IMR-90 (cell line): ENCODE results near the gene C12orf56. TPM values are rescaled to one million over a fixed set of nuclear protein-coding genes. Genes with fewer than 3 reads are reported as not detected.

Experiments
- ATAC-seq: fragments of 200-7000 bp; cut with Tn5 transposase; 2 replicates; pipeline ENCODE4 v1.9.1; 2020; ENCODE audit warnings: low read depth, mild to moderate bottlenecking, moderate library complexity
- BruUV-seq: library from RNA; stranded (reverse); fragments of 400-500 nt; replicated peaks from 2 replicates; lab custom pipeline; 2021; lab: Mats Ljungman, UMichigan
- CTCF ChIA-PET: fragments of 300-600 bp; formaldehyde crosslinking; extraction: SDS; loops from one replicate; lab custom pipeline; 2021; ENCODE audit warnings: antibody characterized with exemption; lab: Yijun Ruan, JAX
- POLR2A ChIA-PET: fragments of 300-600 bp; sonication (Branson Sonifier 250); formaldehyde crosslinking; loops from one replicate; lab custom pipeline; 2022; ENCODE audit warnings: antibody characterized with exemption; ENCODE audit not compliant: unreplicated experiment; lab: Charles Lee
- DNase-seq: peaks from one replicate; pipeline ENCODE4 v3.0.0; 2013
- H2AFZ ChIP-seq: replicated peaks from 2 replicates; pipeline ENCODE3; 2013; ENCODE audit warnings: low read length, mild to moderate bottlenecking; ENCODE audit not compliant: poor library complexity
- H2AK5ac ChIP-seq: 2 replicates; pipeline ENCODE4 v1.6.1; 2013; ENCODE audit warnings: low read depth, low read length, inconsistent platforms
- H2AK9ac ChIP-seq: replicated peaks from 2 replicates; pipeline ENCODE3; 2013; ENCODE audit warnings: mild to moderate bottlenecking, low read depth, low read length, moderate library complexity; ENCODE audit not compliant: poor library complexity
- H2BK120ac ChIP-seq: 2 replicates; pipeline ENCODE4 v1.6.1; 2013; ENCODE audit warnings: low read depth, low read length, inconsistent platforms
- H2BK15ac ChIP-seq: 3 replicates; pipeline ENCODE4 v1.6.1; 2013; ENCODE audit warnings: low read depth, low read length, inconsistent platforms
- H2BK20ac ChIP-seq: 2 replicates; pipeline ENCODE4 v1.6.1; 2013; ENCODE audit warnings: low read depth, mild to moderate bottlenecking, inconsistent platforms, low read length, moderate library complexity
- H2BK5ac ChIP-seq: 2 replicates; pipeline ENCODE4 v1.6.1; 2013; ENCODE audit warnings: mild to moderate bottlenecking, low read depth, low read length, inconsistent platforms; ENCODE audit not compliant: poor library complexity, severe bottlenecking
- H3K14ac ChIP-seq: replicated peaks from 2 replicates; pipeline ENCODE4 v1.6.1; 2013; ENCODE audit warnings: low read depth, low read length, inconsistent platforms
- H3K18ac ChIP-seq: 2 replicates; pipeline ENCODE4 v1.6.1; 2013; ENCODE audit warnings: low read depth, low read length, control low read depth
- H3K23ac ChIP-seq: 2 replicates; pipeline ENCODE4 v1.6.1; 2013; ENCODE audit warnings: low read depth, low read length, inconsistent platforms
- H3K27ac ChIP-seq: 2 replicates; pipeline ENCODE4 v1.5.1; 2013; ENCODE audit warnings: mild to moderate bottlenecking, control low read depth, low read length; ENCODE audit not compliant: insufficient read depth
- H3K27me3 ChIP-seq: 2 replicates; pipeline ENCODE4 v1.6.1; 2013; ENCODE audit warnings: low read length; ENCODE audit not compliant: control insufficient read depth, insufficient read depth
- H3K36me3 ChIP-seq: 2 replicates; pipeline ENCODE4 v1.6.1; 2013; ENCODE audit warnings: low read length, mixed read lengths; ENCODE audit not compliant: control insufficient read depth, insufficient read depth
- H3K4ac ChIP-seq: 2 replicates; pipeline ENCODE4 v1.6.1; 2013; ENCODE audit warnings: low read depth, low read length, inconsistent platforms
- H3K4me1 ChIP-seq: 2 replicates; pipeline ENCODE4 v1.6.1; 2013; ENCODE audit warnings: low read length, mixed read lengths; ENCODE audit not compliant: control insufficient read depth, insufficient read depth
- H3K4me2 ChIP-seq: 2 replicates; pipeline ENCODE4 v1.6.1; 2013; ENCODE audit warnings: low read depth, mild to moderate bottlenecking, control low read depth, low read length, moderate library complexity
- H3K4me3 ChIP-seq: 2 replicates; pipeline ENCODE4 v1.5.1; 2013; ENCODE audit warnings: low read depth, mild to moderate bottlenecking, control low read depth, low read length, moderate library complexity; ENCODE audit not compliant: insufficient read depth
- H3K56ac ChIP-seq: 2 replicates; pipeline ENCODE4 v1.6.1; 2013; ENCODE audit warnings: low read length, inconsistent platforms; ENCODE audit not compliant: insufficient read depth; ENCODE audit errors: extremely low read depth
- H3K79me1 ChIP-seq, 2 experiments: 2 replicates each; pipeline ENCODE4 v1.6.1; 2013; ENCODE audit warnings: low read length in 2 of 2, inconsistent platforms in 1 of 2, low read depth in 1 of 2
- H3K9ac ChIP-seq: 2 replicates; pipeline ENCODE4 v1.6.1; 2013; ENCODE audit warnings: low read depth, low read length, control low read depth
- H3K9me1 ChIP-seq: 2 replicates; pipeline ENCODE4 v1.6.1; 2013; ENCODE audit warnings: low read length, inconsistent platforms; ENCODE audit not compliant: insufficient read depth
- H3K9me3 ChIP-seq: 2 replicates; pipeline ENCODE4 v1.6.1; 2013; ENCODE audit warnings: low read length; ENCODE audit not compliant: control insufficient read depth, insufficient read depth
- H4K20me1 ChIP-seq: 2 replicates; pipeline ENCODE4 v1.6.1; 2013; ENCODE audit warnings: low read length, inconsistent platforms; ENCODE audit not compliant: insufficient read depth
- H4K5ac ChIP-seq: 2 replicates; pipeline ENCODE4 v1.6.1; 2013; ENCODE audit warnings: mild to moderate bottlenecking, low read depth, low read length, control low read depth
- H4K8ac ChIP-seq, 2 experiments: 2 replicates each; pipeline ENCODE4 v1.6.1; 2013; ENCODE audit warnings: low read depth in 2 of 2, low read length in 2 of 2, control low read depth in 1 of 2, inconsistent platforms in 1 of 2
- H4K91ac ChIP-seq: 2 replicates; pipeline ENCODE4 v1.6.1; 2013; ENCODE audit warnings: low read depth, low read length, inconsistent platforms; ENCODE audit not compliant: insufficient read depth
- BHLHE40 ChIP-seq: fragments of 150-350 bp; IDR thresholded peaks from 2 replicates; pipeline ENCODE4 v1.6.1; 2016; ENCODE audit warnings: mild to moderate bottlenecking, low read depth, low read length
- CHD1 ChIP-seq: IDR thresholded peaks from 2 replicates; pipeline ENCODE4 v1.6.1; 2012; ENCODE audit warnings: low read depth, low read length, improper control_type of control experiment
- FOS ChIP-seq: fragments of 150-350 bp; IDR thresholded peaks from 2 replicates; pipeline ENCODE4 v1.6.1; 2016; ENCODE audit warnings: low read depth, low read length
- MAFK ChIP-seq: IDR thresholded peaks from 2 replicates; pipeline ENCODE4 v1.6.1; 2012; ENCODE audit warnings: low read depth, low read length, improper control_type of control experiment
- MAZ ChIP-seq: IDR thresholded peaks from 2 replicates; pipeline ENCODE4 v1.6.1; 2012; ENCODE audit warnings: low read depth, mild to moderate bottlenecking, low read length, improper control_type of control experiment, moderate library complexity, borderline replicate concordance
- MXI1 ChIP-seq: IDR thresholded peaks from 2 replicates; pipeline ENCODE4 v1.6.1; 2012; ENCODE audit warnings: low read depth, mild to moderate bottlenecking, low read length, moderate library complexity, borderline replicate concordance
- NFE2L2 ChIP-seq: fragments of 150-350 bp; IDR thresholded peaks from 2 replicates; pipeline ENCODE4 v1.6.1; 2016; ENCODE audit warnings: low read depth, mild to moderate bottlenecking, low read length
- POLR2A ChIP-seq: IDR thresholded peaks from 2 replicates; pipeline ENCODE4 v1.6.1; 2012; ENCODE audit warnings: mild to moderate bottlenecking, low read depth, low read length
- RAD21 ChIP-seq: IDR thresholded peaks from 2 replicates; pipeline ENCODE4 v1.6.1; 2012; ENCODE audit warnings: low read length, improper control_type of control experiment
- RCOR1 ChIP-seq: IDR thresholded peaks from 2 replicates; pipeline ENCODE4 v1.6.1; 2012; ENCODE audit warnings: mild to moderate bottlenecking, low read length, improper control_type of control experiment; ENCODE audit not compliant: insufficient replicate concordance
- RFX5 ChIP-seq: IDR thresholded peaks from 2 replicates; pipeline ENCODE4 v1.8.0; 2012; ENCODE audit warnings: low read depth, mild to moderate bottlenecking, low read length, moderate library complexity
- SMC3 ChIP-seq: fragments of 150-350 bp; IDR thresholded peaks from 2 replicates; pipeline ENCODE4 v1.6.1; 2016; ENCODE audit warnings: low read depth, mild to moderate bottlenecking, antibody characterized with exemption, low read length, moderate library complexity
- WGBS, 2 experiments: methylation state at CpG; one replicate each; pipeline versions ENCODE4 v1.1.5 to v1.1.7; 2013; ENCODE audit warnings: missing lambda C conversion rate in 2 of 2; ENCODE audit not compliant: insufficient read length in 1 of 2; ENCODE audit errors: extremely low coverage in 2 of 2; 5-methylcytosine and 5-hydroxymethylcytosine counted together
- dilution Hi-C: fragments of 300-500 bp; cut with HindIII; formaldehyde crosslinking; loops from one replicate; pipeline ENCODE4 v1.14.3; 2018; ENCODE audit warnings: low sequenced_read_pairs; ENCODE audit not compliant: unreplicated experiment
- in situ Hi-C: fragments of 300-500 bp; cut with MboI; formaldehyde crosslinking; loops from 3 replicates; pipeline ENCODE4 v1.14.3; 2019; ENCODE audit warnings: low sequenced_read_pairs, inconsistent platforms, mixed read lengths
- intact Hi-C: fragments of 100-400 bp; cut with micrococcal nuclease; formaldehyde crosslinking; loops from 2 replicates; pipeline ENCODE4 v1.10.0; 2022
- polyA plus RNA-seq, 3 experiments: library from polyadenylated mRNA; depleted of rRNA; stranded (reverse); fragments of >200 nt; gene quantifications; 2 replicates each; pipeline ENCODE4 v1.2.3, GENCODE V29; 2012; ENCODE audit warnings: low replicate concordance in 1 of 3
- total RNA-seq: library from RNA; depleted of rRNA; stranded (reverse); fragments of >200 nt; gene quantifications from 2 replicates; pipeline ENCODE4 v1.2.3, GENCODE V29; 2012
- TF ChIP-seq, protein P1 (sequence below): conservative IDR thresholded peaks from 2 replicates; pipeline ENCODE4 v1.5.1; 2012; ENCODE audit warnings: mild to moderate bottlenecking, low read depth, low read length, improper control_type of control experiment
- TF ChIP-seq, protein P2 (sequence below): fragments of 150-350 bp; IDR thresholded peaks from 2 replicates; pipeline ENCODE4 v1.6.1; 2016; ENCODE audit warnings: low read depth, mild to moderate bottlenecking, low read length, moderate library complexity, borderline replicate concordance
- TF ChIP-seq, protein P3 (sequence below): fragments of 150-350 bp; IDR thresholded peaks from 2 replicates; pipeline ENCODE4 v1.6.1; 2017; ENCODE audit warnings: mild to moderate bottlenecking, antibody characterized with exemption, low read length, low read depth

Gene C12orf56
- total and polyA plus RNA-seq, 2 of the 4 experiments (the other 2 are of a cell fraction): 0.09 TPM; not detected in 1

DNA sequence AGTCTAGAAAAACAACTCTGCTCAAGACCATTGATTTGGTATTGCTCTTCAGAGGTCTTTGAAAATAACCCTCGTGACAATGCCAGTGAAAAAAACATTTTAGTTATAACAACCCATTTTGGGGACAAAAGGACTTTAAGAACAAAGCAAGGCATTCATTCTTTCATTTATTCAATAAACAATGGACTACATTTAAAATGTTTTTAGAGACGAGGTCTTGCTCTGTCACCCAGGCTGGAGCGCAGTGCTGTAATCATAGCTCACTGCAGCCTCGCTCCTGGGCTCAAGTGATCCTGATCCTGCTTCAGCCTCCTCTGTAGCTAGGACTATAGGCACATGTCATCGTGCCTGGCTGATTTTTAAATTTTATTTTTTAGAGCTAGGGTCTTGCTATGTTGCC, 160.8 kb downstream of the C12orf56 start:
- Histone ChIP-seq H2BK20ac (no peak overlapping the region), H3K36me3 (no peaks in the 10 kb centered on the region), H3K56ac (no peak overlapping the region), H2BK5ac (no peak overlapping the region), H2BK15ac (no peak overlapping the region), H4K5ac (no peak overlapping the region), H3K4ac (no peak overlapping the region), H3K9ac (no peak overlapping the region), H3K4me2 (no peak overlapping the region), H4K8ac (no peak overlapping the region), H4K91ac (no peak overlapping the region), H3K9me1 (no peaks in the 10 kb centered on the region), H2AK5ac (no peak overlapping the region), H2BK120ac (no peak overlapping the region), H3K18ac (no peak overlapping the region), H3K4me3 (no peak overlapping the region), H3K79me1 (no peaks in the 10 kb centered on the region), H2AK9ac (no peak overlapping the region), H3K27me3 (no peaks in the 10 kb centered on the region), H2AFZ (no peak overlapping the region), H3K9me3 (no peaks in the 10 kb centered on the region), H4K20me1 (no peaks in the 10 kb centered on the region), H3K4me1 (peaks cover 2% of the 10 kb centered on the region), H3K23ac (no peak overlapping the region), H3K14ac (no peak overlapping the region), H3K27ac (no peak overlapping the region)
- 100% methylated on average over 1 of the region's 5 CpGs; no CpG with 5 or more reads in 1 of the 2 experiments for WGBS, 2 experiments
- TF ChIP-seq MAZ (no peak), MAFK (no peak), CHD1 (no peak), RFX5 (no peak), NFE2L2 (no peak), SMC3 (no peak), MXI1 (no peak), RCOR1 (no peak), FOS (no peak), POLR2A (no peak), BHLHE40 (no peak), RAD21 (no peak)
- TF ChIP-seq, protein P1, sequence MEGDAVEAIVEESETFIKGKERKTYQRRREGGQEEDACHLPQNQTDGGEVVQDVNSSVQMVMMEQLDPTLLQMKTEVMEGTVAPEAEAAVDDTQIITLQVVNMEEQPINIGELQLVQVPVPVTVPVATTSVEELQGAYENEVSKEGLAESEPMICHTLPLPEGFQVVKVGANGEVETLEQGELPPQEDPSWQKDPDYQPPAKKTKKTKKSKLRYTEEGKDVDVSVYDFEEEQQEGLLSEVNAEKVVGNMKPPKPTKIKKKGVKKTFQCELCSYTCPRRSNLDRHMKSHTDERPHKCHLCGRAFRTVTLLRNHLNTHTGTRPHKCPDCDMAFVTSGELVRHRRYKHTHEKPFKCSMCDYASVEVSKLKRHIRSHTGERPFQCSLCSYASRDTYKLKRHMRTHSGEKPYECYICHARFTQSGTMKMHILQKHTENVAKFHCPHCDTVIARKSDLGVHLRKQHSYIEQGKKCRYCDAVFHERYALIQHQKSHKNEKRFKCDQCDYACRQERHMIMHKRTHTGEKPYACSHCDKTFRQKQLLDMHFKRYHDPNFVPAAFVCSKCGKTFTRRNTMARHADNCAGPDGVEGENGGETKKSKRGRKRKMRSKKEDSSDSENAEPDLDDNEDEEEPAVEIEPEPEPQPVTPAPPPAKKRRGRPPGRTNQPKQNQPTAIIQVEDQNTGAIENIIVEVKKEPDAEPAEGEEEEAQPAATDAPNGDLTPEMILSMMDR: no peak
- TF ChIP-seq, protein P2, sequence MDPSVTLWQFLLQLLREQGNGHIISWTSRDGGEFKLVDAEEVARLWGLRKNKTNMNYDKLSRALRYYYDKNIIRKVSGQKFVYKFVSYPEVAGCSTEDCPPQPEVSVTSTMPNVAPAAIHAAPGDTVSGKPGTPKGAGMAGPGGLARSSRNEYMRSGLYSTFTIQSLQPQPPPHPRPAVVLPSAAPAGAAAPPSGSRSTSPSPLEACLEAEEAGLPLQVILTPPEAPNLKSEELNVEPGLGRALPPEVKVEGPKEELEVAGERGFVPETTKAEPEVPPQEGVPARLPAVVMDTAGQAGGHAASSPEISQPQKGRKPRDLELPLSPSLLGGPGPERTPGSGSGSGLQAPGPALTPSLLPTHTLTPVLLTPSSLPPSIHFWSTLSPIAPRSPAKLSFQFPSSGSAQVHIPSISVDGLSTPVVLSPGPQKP: no peak
- TF ChIP-seq, protein P3, sequence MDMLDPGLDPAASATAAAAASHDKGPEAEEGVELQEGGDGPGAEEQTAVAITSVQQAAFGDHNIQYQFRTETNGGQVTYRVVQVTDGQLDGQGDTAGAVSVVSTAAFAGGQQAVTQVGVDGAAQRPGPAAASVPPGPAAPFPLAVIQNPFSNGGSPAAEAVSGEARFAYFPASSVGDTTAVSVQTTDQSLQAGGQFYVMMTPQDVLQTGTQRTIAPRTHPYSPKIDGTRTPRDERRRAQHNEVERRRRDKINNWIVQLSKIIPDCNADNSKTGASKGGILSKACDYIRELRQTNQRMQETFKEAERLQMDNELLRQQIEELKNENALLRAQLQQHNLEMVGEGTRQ: no peak
- DNase-seq (no peak), ATAC-seq (no peak)
- dilution Hi-C loops (no loop called here), in situ Hi-C loops (no loop called here), intact Hi-C loops (loop anchor here (10.0 kb wide), 2 partner anchors 115 to 1925 kb away; no protein-coding TSS in a partner anchor)
- ChIA-PET POLR2A (no interaction called here), CTCF (interaction anchor here (1.1 kb wide), 1 partner anchor 116 kb away, joined by 3 read pairs; no protein-coding TSS in a partner anchor)
- BruUV-seq: no TSS peak
